ENCODE results near the gene KSR2.

KSR2 gene

GRCh38 chr12:117684471-117684870, 284.3 kb downstream of the KSR2 start:
- H3K27ac Mint-ChIP-seq, result no peak overlapping the region
- no peaks in the 10 kb centered on the region for H3K36me3 Mint-ChIP-seq
- no peaks in the 10 kb centered on the region for H3K4me1 Mint-ChIP-seq (ENCODE audit: low read depth)
- H3K4me3 Mint-ChIP-seq, result no peak overlapping the region
- H3K9me3 Mint-ChIP-seq (ENCODE audit: low read depth), result peaks cover 5% of the 10 kb centered on the region
- peaks cover 14% of the 10 kb centered on the region for H3K27me3 Mint-ChIP-seq

- no peaks in the 10 kb centered on the region for H3K36me3 Mint-ChIP-seq
- no peak overlapping the region for H3K27ac Mint-ChIP-seq
- no peaks in the 10 kb centered on the region for H3K9me3 Mint-ChIP-seq (ENCODE audit: low read depth)
- H3K4me1 Mint-ChIP-seq (ENCODE audit: low read depth), result no peaks in the 10 kb centered on the region
- no peak overlapping the region for H3K4me3 Mint-ChIP-seq
- peaks cover 3% of the 10 kb centered on the region for H3K27me3 Mint-ChIP-seq
These were observed 288.5 kb downstream of the KSR2 start for GRCh38 chr12:117680312-117680711.

- H3K27me3 Mint-ChIP-seq, result peaks cover 3% of the 10 kb centered on the region
- no peak overlapping the region for H3K27ac Mint-ChIP-seq
- no peak overlapping the region for H3K4me3 Mint-ChIP-seq
- H3K9me3 Mint-ChIP-seq (ENCODE audit: low read depth), result no peaks in the 10 kb centered on the region
- no peaks in the 10 kb centered on the region for H3K4me1 Mint-ChIP-seq (ENCODE audit: low read depth)
- no peaks in the 10 kb centered on the region for H3K36me3 Mint-ChIP-seq
These were observed 289.0 kb downstream of the KSR2 start for GRCh38 chr12:117679776-117680175.

GRCh38 chr12:117674763-117675162, 294.0 kb downstream of the KSR2 start:
- Mint-ChIP-seq H3K36me3 (no peaks in the 10 kb centered on the region), H3K9me3 (ENCODE audit: low read depth) (peaks cover 11% of the 10 kb centered on the region), H3K4me3 (no peak overlapping the region), H3K27me3 (no peaks in the 10 kb centered on the region), H3K27ac (no peak overlapping the region), H3K4me1 (ENCODE audit: low read depth) (no peaks in the 10 kb centered on the region)

- Mint-ChIP-seq H3K27ac (no peak overlapping the region), H3K27me3 (no peaks in the 10 kb centered on the region), H3K9me3 (ENCODE audit: low read depth) (peaks cover 11% of the 10 kb centered on the region), H3K4me1 (ENCODE audit: low read depth) (no peaks in the 10 kb centered on the region), H3K4me3 (no peak overlapping the region), H3K36me3 (no peaks in the 10 kb centered on the region)
These were observed 294.5 kb downstream of the KSR2 start for GRCh38 chr12:117674313-117674712.

GRCh38 chr12:117671734-117672133, 297.1 kb downstream of the KSR2 start:
- no peaks in the 10 kb centered on the region for H3K36me3 Mint-ChIP-seq
- no peak overlapping the region for H3K27ac Mint-ChIP-seq
- no peaks in the 10 kb centered on the region for H3K27me3 Mint-ChIP-seq
- peaks cover 15% of the 10 kb centered on the region for H3K9me3 Mint-ChIP-seq (ENCODE audit: low read depth)
- H3K4me3 Mint-ChIP-seq, result no peak overlapping the region
- no peaks in the 10 kb centered on the region for H3K4me1 Mint-ChIP-seq (ENCODE audit: low read depth)

GRCh38 chr12:117664169-117664568, 304.6 kb downstream of the KSR2 start:
- peaks cover 6% of the 10 kb centered on the region for H3K27me3 Mint-ChIP-seq
- no peaks in the 10 kb centered on the region for H3K36me3 Mint-ChIP-seq
- peaks cover 3% of the 10 kb centered on the region for H3K9me3 Mint-ChIP-seq (ENCODE audit: low read depth)
- no peaks in the 10 kb centered on the region for H3K4me1 Mint-ChIP-seq (ENCODE audit: low read depth)
- no peak overlapping the region for H3K4me3 Mint-ChIP-seq
- no peak overlapping the region for H3K27ac Mint-ChIP-seq

- Mint-ChIP-seq H3K36me3 (no peaks in the 10 kb centered on the region), H3K27me3 (peaks cover 6% of the 10 kb centered on the region)
These were observed 306.0 kb downstream of the KSR2 start for GRCh38 chr12:117662620-117663395.

GRCh38 chr12:117662220-117662619, 306.6 kb downstream of the KSR2 start:
- H3K9me3 Mint-ChIP-seq (ENCODE audit: low read depth), result peaks cover 7% of the 10 kb centered on the region
- H3K4me3 Mint-ChIP-seq, result no peak overlapping the region
- no peaks in the 10 kb centered on the region for H3K36me3 Mint-ChIP-seq
- H3K4me1 Mint-ChIP-seq (ENCODE audit: low read depth), result no peaks in the 10 kb centered on the region
- H3K27me3 Mint-ChIP-seq, result peaks cover 6% of the 10 kb centered on the region
- no peak overlapping the region for H3K27ac Mint-ChIP-seq

More at GRCh38 chr12:117662620-117663395, 306.0 kb downstream of the KSR2 start:
- Mint-ChIP-seq H3K9me3 (ENCODE audit: low read depth) (peaks cover 4% of the 10 kb centered on the region), H3K4me3 (no peak overlapping the region), H3K4me1 (ENCODE audit: low read depth) (no peaks in the 10 kb centered on the region), H3K27ac (no peak overlapping the region)

- Mint-ChIP-seq H3K27ac (no peak overlapping the region), H3K36me3 (no peaks in the 10 kb centered on the region), H3K9me3 (ENCODE audit: low read depth) (peaks cover 7% of the 10 kb centered on the region)
These were observed 307.3 kb downstream of the KSR2 start for GRCh38 chr12:117661471-117661870.

GRCh38 chr12:117660896-117661295, 307.9 kb downstream of the KSR2 start:
- peaks cover 4% of the 10 kb centered on the region for H3K27me3 Mint-ChIP-seq
- H3K27ac Mint-ChIP-seq, result no peak overlapping the region
- peaks cover 7% of the 10 kb centered on the region for H3K9me3 Mint-ChIP-seq (ENCODE audit: low read depth)
- no peak overlapping the region for H3K4me3 Mint-ChIP-seq
- H3K4me1 Mint-ChIP-seq (ENCODE audit: low read depth), result no peaks in the 10 kb centered on the region
- no peaks in the 10 kb centered on the region for H3K36me3 Mint-ChIP-seq

More at GRCh38 chr12:117661471-117661870, 307.3 kb downstream of the KSR2 start:
- Mint-ChIP-seq H3K27me3 (peaks cover 6% of the 10 kb centered on the region), H3K4me1 (ENCODE audit: low read depth) (no peaks in the 10 kb centered on the region), H3K4me3 (no peak overlapping the region)

GRCh38 chr12:117658226-117658625, 310.6 kb downstream of the KSR2 start:
- Mint-ChIP-seq H3K36me3 (no peaks in the 10 kb centered on the region), H3K27ac (no peak overlapping the region), H3K9me3 (ENCODE audit: low read depth) (peaks cover 7% of the 10 kb centered on the region), H3K27me3 (peaks cover 1% of the 10 kb centered on the region), H3K4me1 (ENCODE audit: low read depth) (no peaks in the 10 kb centered on the region), H3K4me3 (no peak overlapping the region)

- H3K9me3 Mint-ChIP-seq (ENCODE audit: low read depth), result peaks cover 8% of the 10 kb centered on the region
These were observed 319.0 kb downstream of the KSR2 start for GRCh38 chr12:117649796-117650195.

GRCh38 chr12:117646520-117646919, 322.3 kb downstream of the KSR2 start:
- no peaks in the 10 kb centered on the region for H3K4me1 Mint-ChIP-seq (ENCODE audit: low read depth)

More at GRCh38 chr12:117649796-117650195, 319.0 kb downstream of the KSR2 start:
- Mint-ChIP-seq H3K27me3 (peaks cover 5% of the 10 kb centered on the region), H3K4me3 (no peak overlapping the region), H3K27ac (no peak overlapping the region), H3K4me1 (ENCODE audit: low read depth) (no peaks in the 10 kb centered on the region), H3K36me3 (no peaks in the 10 kb centered on the region)

GRCh38 chr12:117645473-117645872, 323.3 kb downstream of the KSR2 start:
- no peaks in the 10 kb centered on the region for H3K9me3 Mint-ChIP-seq (ENCODE audit: low read depth)
- no peaks in the 10 kb centered on the region for H3K4me1 Mint-ChIP-seq (ENCODE audit: low read depth)
- no peak overlapping the region for H3K27ac Mint-ChIP-seq
- H3K36me3 Mint-ChIP-seq, result no peaks in the 10 kb centered on the region
- no peak overlapping the region for H3K4me3 Mint-ChIP-seq
- peaks cover 4% of the 10 kb centered on the region for H3K27me3 Mint-ChIP-seq

More at GRCh38 chr12:117646520-117646919, 322.3 kb downstream of the KSR2 start:
- Mint-ChIP-seq H3K27me3 (peaks cover 4% of the 10 kb centered on the region), H3K36me3 (no peaks in the 10 kb centered on the region), H3K9me3 (ENCODE audit: low read depth) (peaks cover 5% of the 10 kb centered on the region), H3K4me3 (no peak overlapping the region), H3K27ac (no peak overlapping the region)

GRCh38 chr12:117643971-117644370, 324.8 kb downstream of the KSR2 start:
- H3K27me3 Mint-ChIP-seq, result peaks cover 4% of the 10 kb centered on the region
- no peak overlapping the region for H3K4me3 Mint-ChIP-seq
- H3K4me1 Mint-ChIP-seq (ENCODE audit: low read depth), result no peaks in the 10 kb centered on the region
- H3K27ac Mint-ChIP-seq, result no peak overlapping the region
- no peaks in the 10 kb centered on the region for H3K9me3 Mint-ChIP-seq (ENCODE audit: low read depth)
- no peaks in the 10 kb centered on the region for H3K36me3 Mint-ChIP-seq
